CD4-positive, alpha-beta memory T cell (primary cell): ENCODE measurements around the gene KIF26B. TPM values are rescaled to one million over a fixed set of nuclear protein-coding genes. Genes with fewer than 3 reads are reported as not detected.

Source experiments
- CTCF ChIA-PET: fragments of 350-600 bp; sonication (Branson Sonifier 250); formaldehyde crosslinking; loops from one replicate; lab custom pipeline; 2021; ENCODE audit warnings: inconsistent platforms; ENCODE audit not compliant: partially characterized antibody; lab: Charles Lee
- POLR2A ChIA-PET: fragments of 350-600 bp; sonication (Branson Sonifier 250); formaldehyde crosslinking; loops from one replicate; lab custom pipeline; 2021; ENCODE audit not compliant: partially characterized antibody; lab: Charles Lee
- DNase-seq, 5 donors: peaks; one replicate each; pipeline versions ENCODE4 v3.0.0 to v3.0.0-alpha.2; 2020 to 2022; ENCODE audit warnings: mixed read lengths in 1 of 5
- H3K27ac ChIP-seq: one replicate; pipeline ENCODE4 v1.7.0; 2013; ENCODE audit warnings: low read depth, low read length
- H3K27me3 ChIP-seq: 2 replicates; pipeline ENCODE4 v1.7.0; 2013; ENCODE audit warnings: mild to moderate bottlenecking, low read length, moderate library complexity; ENCODE audit not compliant: insufficient read depth
- H3K36me3 ChIP-seq: 2 replicates; pipeline ENCODE4 v1.7.0; 2013; ENCODE audit warnings: mild to moderate bottlenecking, low read length, moderate library complexity; ENCODE audit not compliant: insufficient read depth
- H3K4me1 ChIP-seq: 2 replicates; pipeline ENCODE4 v1.7.0; 2013; ENCODE audit warnings: mild to moderate bottlenecking, low read length, moderate library complexity; ENCODE audit not compliant: insufficient read depth
- H3K4me3 ChIP-seq, 2 donors: one replicate each; pipeline ENCODE4 v1.7.0; 2013; ENCODE audit warnings: low read length in 2 of 2, mild to moderate bottlenecking in 1 of 2
- H3K9me3 ChIP-seq, 2 donors: one replicate each; pipeline ENCODE4 v1.7.0; 2013; ENCODE audit warnings: low read length in 2 of 2, control low read depth in 1 of 2; ENCODE audit not compliant: control insufficient read depth in 1 of 2
- H3K27ac Mint-ChIP-seq, 7 donors: one replicate each; pipeline ENCODE4 v1.8.0; 2020 to 2021; ENCODE audit warnings: mixed read lengths in 7 of 7, mild to moderate bottlenecking in 6 of 7, inconsistent platforms in 3 of 7, moderate library complexity in 3 of 7
- H3K27me3 Mint-ChIP-seq, 2 donors: one replicate each; pipeline ENCODE4 v1.8.0; 2020 to 2021; ENCODE audit warnings: mixed read lengths in 2 of 2
- H3K36me3 Mint-ChIP-seq, 2 donors: one replicate each; pipeline ENCODE4 v1.8.0; 2020 to 2021; ENCODE audit warnings: mixed read lengths in 2 of 2, inconsistent platforms in 1 of 2, mild to moderate bottlenecking in 1 of 2
- H3K4me1 Mint-ChIP-seq, 4 donors: one replicate each; pipeline ENCODE4 v1.8.0; 2020 to 2021; ENCODE audit warnings: mixed read lengths in 4 of 4, mild to moderate bottlenecking in 1 of 4
- H3K4me3 Mint-ChIP-seq, 8 donors: one replicate each; pipeline ENCODE4 v1.8.0; 2020 to 2021; ENCODE audit warnings: mixed read lengths in 8 of 8, mild to moderate bottlenecking in 7 of 8, moderate library complexity in 6 of 8, inconsistent platforms in 3 of 8
- H3K9me3 Mint-ChIP-seq, 8 donors: one replicate each; pipeline ENCODE4 v1.8.0; 2020 to 2021; ENCODE audit warnings: mixed read lengths in 8 of 8, mild to moderate bottlenecking in 5 of 8, inconsistent platforms in 3 of 8, moderate library complexity in 1 of 8
- intact Hi-C: fragments of 100-400 bp; cut with micrococcal nuclease; formaldehyde crosslinking; loops from one replicate; pipeline ENCODE4 v1.15.1; 2023
- polyA plus RNA-seq, 2 donors: library from polyadenylated mRNA; unstranded; fragments of 300-500 nt; fragmentation: Illumina TruSeq; gene quantifications; one replicate each; pipeline ENCODE4 v1.2.3, GENCODE V29; 2021
- total RNA-seq, 2 experiments: library from RNA; stranded (reverse); gene quantifications; one replicate each; pipeline ENCODE4 v1.2.3, GENCODE V29; 2021

Gene KIF26B
- total and polyA plus RNA-seq, 4 experiments from 2014 or later, result 0.10 TPM; not detected in 3

DNA sequence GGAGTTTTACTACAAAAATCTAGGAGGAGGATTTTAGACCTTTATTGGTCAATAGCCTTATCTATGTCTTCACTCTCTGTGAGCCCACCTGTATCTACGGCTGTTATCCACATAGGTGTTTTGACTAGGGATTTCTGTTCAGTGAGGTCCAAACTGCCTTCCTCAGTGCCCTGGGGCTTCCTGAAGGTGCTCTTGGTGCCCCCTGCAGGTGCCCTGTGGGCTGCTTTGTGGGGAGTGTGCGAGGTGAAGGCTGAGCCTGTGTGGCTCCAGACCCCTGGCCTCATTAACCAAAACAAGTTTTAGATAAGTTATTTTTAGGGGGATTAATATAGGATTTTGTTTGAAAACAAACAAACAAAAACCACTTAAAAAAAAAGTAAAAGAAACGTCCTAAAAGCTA is 122.5 kb downstream of the KIF26B start:
- H3K4me1 ChIP-seq, result no peaks in the 10 kb centered on the region
- H3K9me3 Mint-ChIP-seq, result peaks cover 0 to 8% (median 2%) of the 10 kb centered on the region in 8 donors
- H3K27me3 ChIP-seq, result no peaks in the 10 kb centered on the region
- DNase-seq, result no peak
- no peak overlapping the region for H3K4me3 Mint-ChIP-seq
- H3K36me3 ChIP-seq, result no peaks in the 10 kb centered on the region
- ChIA-PET POLR2A (no interaction called here), CTCF (no interaction called here)
- H3K36me3 Mint-ChIP-seq, result no peaks in the 10 kb centered on the region
- H3K4me3 ChIP-seq, result no peak overlapping the region
- intact Hi-C loops, result no loop called here
- H3K27ac Mint-ChIP-seq, result no peak overlapping the region
- no peaks in the 10 kb centered on the region for H3K9me3 ChIP-seq
- H3K27ac ChIP-seq, result no peak overlapping the region
- peaks cover 8 to 14% of the 10 kb centered on the region in 2 donors for H3K27me3 Mint-ChIP-seq
- no peaks in the 10 kb centered on the region for H3K4me1 Mint-ChIP-seq

DNA sequence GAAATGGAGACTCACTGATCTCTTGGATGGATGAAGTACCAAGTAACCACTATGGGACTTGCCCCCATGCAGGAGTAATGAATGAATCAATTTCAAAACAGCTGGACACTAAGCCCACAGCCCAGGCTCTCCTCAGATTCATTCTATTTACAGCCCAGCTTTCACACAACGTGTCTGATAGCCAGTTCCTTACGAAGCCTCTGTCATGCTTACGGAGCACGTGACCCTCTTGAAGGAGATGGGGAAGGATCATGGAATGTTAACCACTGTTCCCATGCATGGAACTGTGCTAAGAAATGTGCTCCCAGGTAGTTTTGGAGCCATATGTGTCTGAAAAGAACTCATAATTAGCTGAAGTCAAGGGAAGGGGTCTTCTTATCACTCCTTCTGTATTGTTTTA is 124.1 kb downstream of the KIF26B start:
- H3K4me3 ChIP-seq, result no peak overlapping the region
- CTCF ChIA-PET, result no interaction called here
- H3K9me3 Mint-ChIP-seq, result peaks cover 0 to 9% (median 5%) of the 10 kb centered on the region in 8 donors
- no peaks in the 10 kb centered on the region for H3K9me3 ChIP-seq
- H3K36me3 Mint-ChIP-seq, result no peaks in the 10 kb centered on the region
- no peak overlapping the region for H3K27ac ChIP-seq
- POLR2A ChIA-PET, result no interaction called here
- no peak overlapping the region for H3K27ac Mint-ChIP-seq
- intact Hi-C loops, result no loop called here
- DNase-seq, result no peak
- no peak overlapping the region for H3K4me3 Mint-ChIP-seq
- no peaks in the 10 kb centered on the region for H3K36me3 ChIP-seq
- H3K4me1 ChIP-seq, result no peaks in the 10 kb centered on the region
- no peaks in the 10 kb centered on the region for H3K4me1 Mint-ChIP-seq
- no peaks in the 10 kb centered on the region for H3K27me3 ChIP-seq
- peaks cover 9 to 14% of the 10 kb centered on the region in 2 donors for H3K27me3 Mint-ChIP-seq

DNA sequence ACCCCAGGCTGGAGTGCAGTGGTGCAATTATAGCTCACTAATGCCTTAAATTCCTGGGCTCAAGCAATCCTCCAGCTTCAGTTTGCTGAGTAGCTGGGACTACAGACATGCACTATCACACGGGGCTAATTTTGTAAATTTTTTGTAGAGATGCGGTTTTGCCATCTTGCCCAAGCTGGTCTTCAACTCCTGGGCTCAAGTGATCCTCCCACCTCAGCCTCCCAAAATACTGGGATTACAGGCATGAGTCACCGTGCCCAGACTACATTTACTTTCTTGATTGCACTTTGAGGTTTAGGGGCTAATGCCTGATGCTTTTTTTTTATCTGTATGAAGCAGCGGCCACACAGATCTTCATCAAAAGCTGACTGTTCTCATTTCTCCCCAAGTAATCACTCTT is 124.6 kb downstream of the KIF26B start:
- DNase-seq, result no peak
- no peaks in the 10 kb centered on the region for H3K27me3 ChIP-seq
- CTCF ChIA-PET, result no interaction called here
- no peak overlapping the region for H3K27ac Mint-ChIP-seq
- peaks cover 9 to 14% of the 10 kb centered on the region in 2 donors for H3K27me3 Mint-ChIP-seq
- no peak overlapping the region for H3K27ac ChIP-seq
- POLR2A ChIA-PET, result no interaction called here
- no peaks in the 10 kb centered on the region for H3K36me3 ChIP-seq
- no peak overlapping the region for H3K4me3 ChIP-seq
- H3K4me1 ChIP-seq, result no peaks in the 10 kb centered on the region
- intact Hi-C loops, result no loop called here
- no peaks in the 10 kb centered on the region for H3K4me1 Mint-ChIP-seq
- H3K9me3 ChIP-seq, result no peaks in the 10 kb centered on the region
- no peak overlapping the region for H3K4me3 Mint-ChIP-seq
- H3K36me3 Mint-ChIP-seq, result no peaks in the 10 kb centered on the region
- peaks cover 0 to 9% (median 5%) of the 10 kb centered on the region in 8 donors for H3K9me3 Mint-ChIP-seq

GRCh38 chr1:245283001-245283400 is 128.2 kb downstream of the KIF26B start:
- H3K4me3 Mint-ChIP-seq, result no peak overlapping the region
- CTCF ChIA-PET, result no interaction called here
- H3K27ac ChIP-seq, result no peak overlapping the region
- no peak overlapping the region for H3K27ac Mint-ChIP-seq
- H3K27me3 Mint-ChIP-seq, result peaks cover 0 to 2% of the 10 kb centered on the region in 2 donors
- POLR2A ChIA-PET, result no interaction called here
- no peaks in the 10 kb centered on the region for H3K36me3 ChIP-seq
- no peaks in the 10 kb centered on the region for H3K36me3 Mint-ChIP-seq
- no peaks in the 10 kb centered on the region for H3K4me1 Mint-ChIP-seq
- intact Hi-C loops, result no loop called here
- H3K4me3 ChIP-seq, result no peak overlapping the region
- H3K4me1 ChIP-seq, result no peaks in the 10 kb centered on the region
- H3K9me3 Mint-ChIP-seq, result peaks cover 0 to 9% (median 2%) of the 10 kb centered on the region in 8 donors
- H3K9me3 ChIP-seq, result no peaks in the 10 kb centered on the region
- no peaks in the 10 kb centered on the region for H3K27me3 ChIP-seq
- no peak for DNase-seq

- H3K27ac Mint-ChIP-seq, result no peak overlapping the region
- H3K9me3 Mint-ChIP-seq, result peaks cover 0 to 10% (median 2%) of the 10 kb centered on the region in 8 donors
- Histone ChIP-seq H3K4me1 (no peaks in the 10 kb centered on the region), H3K9me3 (no peaks in the 10 kb centered on the region), H3K4me3 (no peak overlapping the region), H3K27me3 (no peaks in the 10 kb centered on the region), H3K27ac (no peak overlapping the region), H3K36me3 (no peaks in the 10 kb centered on the region)
- H3K4me3 Mint-ChIP-seq, result no peak overlapping the region
- ChIA-PET CTCF (no interaction called here), POLR2A (no interaction called here)
- peaks cover 0 to 2% of the 10 kb centered on the region in 2 donors for H3K27me3 Mint-ChIP-seq
- no peak for DNase-seq
- no peaks in the 10 kb centered on the region for H3K36me3 Mint-ChIP-seq
- H3K4me1 Mint-ChIP-seq, result no peaks in the 10 kb centered on the region
- intact Hi-C loops, result no loop called here
Observed at GRCh38 chr1:245285168-245285567, 130.4 kb downstream of the KIF26B start.

DNA sequence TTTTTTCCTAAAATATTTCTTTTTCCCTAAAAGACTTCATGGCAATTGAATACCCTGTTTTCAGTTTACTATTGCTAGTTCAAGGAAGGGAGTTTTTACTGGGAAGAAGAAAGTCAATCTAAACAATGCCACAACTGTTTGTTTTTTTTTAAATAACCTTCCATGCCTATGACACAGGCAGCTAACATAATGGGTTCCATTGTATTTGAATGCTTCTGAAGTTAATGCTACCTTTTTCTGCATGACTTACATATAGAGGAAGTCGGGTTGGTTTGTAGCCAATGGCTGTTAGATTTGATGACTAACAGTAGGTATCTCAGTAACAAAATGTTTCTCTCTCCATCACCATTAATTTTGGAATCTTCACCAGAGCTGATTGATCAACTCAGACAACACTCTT is 134.0 kb downstream of the KIF26B start:
- Histone ChIP-seq H3K4me3 (no peak overlapping the region), H3K36me3 (no peaks in the 10 kb centered on the region), H3K27ac (no peak overlapping the region), H3K9me3 (no peaks in the 10 kb centered on the region), H3K27me3 (no peaks in the 10 kb centered on the region), H3K4me1 (no peaks in the 10 kb centered on the region)
- intact Hi-C loops, result no loop called here
- Mint-ChIP-seq H3K4me3 (no peak overlapping the region), H3K27me3 (peaks cover 0 to under 1% of the 10 kb centered on the region in 2 donors), H3K36me3 (no peaks in the 10 kb centered on the region), H3K4me1 (no peaks in the 10 kb centered on the region), H3K27ac (no peak overlapping the region), H3K9me3 (peaks cover 0 to 4% (median 0%) of the 10 kb centered on the region in 8 donors)
- DNase-seq, result no peak
- ChIA-PET CTCF (no interaction called here), POLR2A (no interaction called here)

- no peak for DNase-seq
- POLR2A ChIA-PET, result no interaction called here
Observed at GRCh38 chr1:245290836-245291235, 136.1 kb downstream of the KIF26B start.

GRCh38 chr1:245291351-245291750 is 136.6 kb downstream of the KIF26B start:
- ChIA-PET CTCF (no interaction called here), POLR2A (no interaction called here)
- no peaks in the 10 kb centered on the region for H3K4me1 ChIP-seq
- no peak overlapping the region for H3K4me3 ChIP-seq
- DNase-seq, result no peak
- H3K27ac Mint-ChIP-seq, result no peak overlapping the region
- peaks cover 0 to 4% (median 0%) of the 10 kb centered on the region in 8 donors for H3K9me3 Mint-ChIP-seq
- H3K4me1 Mint-ChIP-seq, result no peaks in the 10 kb centered on the region
- H3K27me3 Mint-ChIP-seq, result peaks cover 3 to 4% of the 10 kb centered on the region in 2 donors
- no peaks in the 10 kb centered on the region for H3K9me3 ChIP-seq
- H3K36me3 ChIP-seq, result no peaks in the 10 kb centered on the region
- no peaks in the 10 kb centered on the region for H3K36me3 Mint-ChIP-seq
- no peak overlapping the region for H3K27ac ChIP-seq
- no peaks in the 10 kb centered on the region for H3K27me3 ChIP-seq
- H3K4me3 Mint-ChIP-seq, result no peak overlapping the region
- intact Hi-C loops, result no loop called here

More at GRCh38 chr1:245290836-245291235, 136.1 kb downstream of the KIF26B start:
- H3K27me3 ChIP-seq, result no peaks in the 10 kb centered on the region
- no peaks in the 10 kb centered on the region for H3K4me1 Mint-ChIP-seq
- H3K27ac Mint-ChIP-seq, result peak overlapping the region in 1 of 7 donors; percentile 50
- H3K36me3 ChIP-seq, result no peaks in the 10 kb centered on the region
- no peaks in the 10 kb centered on the region for H3K36me3 Mint-ChIP-seq
- H3K27ac ChIP-seq, result no peak overlapping the region
- CTCF ChIA-PET, result no interaction called here
- H3K27me3 Mint-ChIP-seq, result peaks cover 2 to 3% of the 10 kb centered on the region in 2 donors
- H3K4me3 ChIP-seq, result no peak overlapping the region
- intact Hi-C loops, result no loop called here
- H3K4me3 Mint-ChIP-seq, result no peak overlapping the region
- H3K9me3 Mint-ChIP-seq, result peaks cover 0 to 4% (median 0%) of the 10 kb centered on the region in 8 donors
- no peaks in the 10 kb centered on the region for H3K4me1 ChIP-seq
- no peaks in the 10 kb centered on the region for H3K9me3 ChIP-seq
